Loucy (cell line): ENCODE data around the gene TMEM156.

ENCODE experiments used
- H2AFZ ChIP-seq: fragments of 200-600 bp; sonication (generic); 2 replicates; pipeline ENCODE4 v1.6.0; 2016; ENCODE audit warnings: antibody characterized with exemption, mild to moderate bottlenecking, low read length, moderate library complexity
- H3F3A ChIP-seq: fragments of 200-600 bp; 2 replicates; pipeline ENCODE4 v1.6.0; 2016; ENCODE audit warnings: antibody characterized with exemption, low read depth, mild to moderate bottlenecking
- H3K27me3 ChIP-seq: fragments of 200-600 bp; sonication (generic); 2 replicates; pipeline ENCODE4 v1.6.1; 2014; ENCODE audit warnings: low read length, mild to moderate bottlenecking; ENCODE audit not compliant: insufficient read depth, poor library complexity, severe bottlenecking
- H3K36me3 ChIP-seq: fragments of 200-600 bp; sonication (generic); 2 replicates; pipeline ENCODE4 v1.6.1; 2016; ENCODE audit warnings: low read length; ENCODE audit not compliant: insufficient read depth
- H3K4me1 ChIP-seq: fragments of 200-600 bp; sonication (generic); 2 replicates; pipeline ENCODE4 v1.5.1; 2014; ENCODE audit warnings: low read length, mild to moderate bottlenecking; ENCODE audit not compliant: insufficient read depth, poor library complexity, severe bottlenecking
- H3K4me2 ChIP-seq: fragments of 200-600 bp; sonication (generic); 2 replicates; pipeline ENCODE4 v1.6.0; 2014; ENCODE audit warnings: antibody characterized with exemption, low read length, low read depth, mild to moderate bottlenecking; ENCODE audit not compliant: poor library complexity, severe bottlenecking
- H3K4me3 ChIP-seq: fragments of 200-600 bp; sonication (generic); 2 replicates; pipeline ENCODE4 v1.5.1; 2014; ENCODE audit warnings: low read length, mild to moderate bottlenecking, mixed read lengths; ENCODE audit not compliant: poor library complexity, severe bottlenecking
- H3K79me2 ChIP-seq: fragments of 200-600 bp; sonication (generic); 2 replicates; pipeline ENCODE4 v1.6.1; 2014; ENCODE audit warnings: low read length; ENCODE audit not compliant: insufficient read depth
- H3K9ac ChIP-seq: fragments of 200-600 bp; sonication (generic); 2 replicates; pipeline ENCODE4 v1.6.0; 2014; ENCODE audit warnings: mild to moderate bottlenecking, low read depth, low read length, moderate library complexity; ENCODE audit not compliant: poor library complexity, severe bottlenecking
- H3K9me2 ChIP-seq: fragments of 200-600 bp; sonication (generic); replicated peaks from 2 replicates; pipeline ENCODE4 v1.6.1; 2016; ENCODE audit warnings: low read depth, low read length, mixed read lengths
- H3K9me3 ChIP-seq: fragments of 200-600 bp; sonication (generic); 2 replicates; pipeline ENCODE4 v1.6.1; 2014; ENCODE audit warnings: mild to moderate bottlenecking, antibody characterized with exemption, low read length, low read depth; ENCODE audit not compliant: insufficient read depth
- H4K20me1 ChIP-seq: fragments of 200-600 bp; sonication (generic); 2 replicates; pipeline ENCODE4 v1.6.0; 2014; ENCODE audit warnings: antibody characterized with exemption, low read length, mild to moderate bottlenecking; ENCODE audit not compliant: insufficient read depth, poor library complexity, severe bottlenecking
- EZH2phosphoT487 ChIP-seq: fragments of 200-600 bp; IDR thresholded peaks from 2 replicates; pipeline ENCODE4 v1.6.1; 2018; ENCODE audit warnings: antibody characterized with exemption, mild to moderate bottlenecking, moderate library complexity, borderline replicate concordance
- TF ChIP-seq, protein P1 (sequence below): fragments of 200-600 bp; sonication (generic); conservative IDR thresholded peaks from 2 replicates; pipeline ENCODE4 v1.5.1; 2014; ENCODE audit warnings: mild to moderate bottlenecking, antibody characterized with exemption, low read length

Gene TMEM156

DNA sequence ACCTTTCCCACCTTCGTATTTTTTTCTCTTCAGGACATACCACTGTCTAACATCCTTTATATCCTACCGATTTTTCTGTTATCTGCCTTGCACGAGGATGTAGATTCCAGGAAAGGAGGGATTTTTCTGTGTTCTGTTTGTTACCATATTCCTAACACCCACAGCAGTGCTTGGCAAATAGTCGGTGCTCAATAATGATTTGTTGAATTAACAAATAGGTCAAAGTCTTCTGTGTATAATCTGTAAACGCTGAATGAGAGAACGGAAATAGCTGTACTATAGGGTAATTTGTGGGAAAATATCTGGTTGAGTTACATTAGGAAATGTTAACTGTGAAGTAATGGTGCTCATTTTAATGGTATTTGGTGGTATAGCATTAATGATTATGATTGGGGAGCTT, 81.5 kb downstream of the TMEM156 start:
- no peak overlapping the region for H3K4me3 ChIP-seq
- H3K36me3 ChIP-seq, result no peaks in the 10 kb centered on the region
- peaks cover 17% of the 10 kb centered on the region for H3K4me1 ChIP-seq
- no peaks in the 10 kb centered on the region for H3K9me3 ChIP-seq
- no peak overlapping the region for H3K9ac ChIP-seq
- H3K79me2 ChIP-seq, result no peaks in the 10 kb centered on the region
- no peak overlapping the region for H2AFZ ChIP-seq
- no peak for TF ChIP-seq EZH2phosphoT487
- TF ChIP-seq, protein P1, sequence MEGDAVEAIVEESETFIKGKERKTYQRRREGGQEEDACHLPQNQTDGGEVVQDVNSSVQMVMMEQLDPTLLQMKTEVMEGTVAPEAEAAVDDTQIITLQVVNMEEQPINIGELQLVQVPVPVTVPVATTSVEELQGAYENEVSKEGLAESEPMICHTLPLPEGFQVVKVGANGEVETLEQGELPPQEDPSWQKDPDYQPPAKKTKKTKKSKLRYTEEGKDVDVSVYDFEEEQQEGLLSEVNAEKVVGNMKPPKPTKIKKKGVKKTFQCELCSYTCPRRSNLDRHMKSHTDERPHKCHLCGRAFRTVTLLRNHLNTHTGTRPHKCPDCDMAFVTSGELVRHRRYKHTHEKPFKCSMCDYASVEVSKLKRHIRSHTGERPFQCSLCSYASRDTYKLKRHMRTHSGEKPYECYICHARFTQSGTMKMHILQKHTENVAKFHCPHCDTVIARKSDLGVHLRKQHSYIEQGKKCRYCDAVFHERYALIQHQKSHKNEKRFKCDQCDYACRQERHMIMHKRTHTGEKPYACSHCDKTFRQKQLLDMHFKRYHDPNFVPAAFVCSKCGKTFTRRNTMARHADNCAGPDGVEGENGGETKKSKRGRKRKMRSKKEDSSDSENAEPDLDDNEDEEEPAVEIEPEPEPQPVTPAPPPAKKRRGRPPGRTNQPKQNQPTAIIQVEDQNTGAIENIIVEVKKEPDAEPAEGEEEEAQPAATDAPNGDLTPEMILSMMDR, result no peak
- no peaks in the 10 kb centered on the region for H3K27me3 ChIP-seq
- no peak overlapping the region for H3K4me2 ChIP-seq
- H3K9me2 ChIP-seq, result no peaks in the 10 kb centered on the region
- no peaks in the 10 kb centered on the region for H3F3A ChIP-seq
- no peaks in the 10 kb centered on the region for H4K20me1 ChIP-seq

DNA sequence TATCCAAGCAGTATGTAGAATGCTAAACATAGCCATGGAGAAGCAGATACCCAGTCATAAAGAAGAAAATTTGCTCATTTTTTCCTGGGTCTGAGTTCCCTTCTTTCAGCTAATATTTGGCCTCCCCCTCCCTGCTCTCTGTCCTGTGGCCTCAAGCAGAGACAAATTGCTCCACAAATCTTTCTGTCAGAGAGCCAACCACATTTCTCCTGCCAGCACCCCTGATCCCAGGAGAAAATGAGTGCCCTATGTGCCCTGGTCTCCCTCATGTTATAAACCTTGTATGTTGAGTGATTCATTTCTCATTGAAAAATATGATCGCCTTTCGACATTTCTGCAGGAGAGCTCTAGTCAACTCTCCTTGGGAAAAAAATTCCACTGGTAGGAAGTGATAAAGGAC, 82.0 kb downstream of the TMEM156 start:
- Histone ChIP-seq H3K9me2 (no peaks in the 10 kb centered on the region), H3K4me3 (no peak overlapping the region), H2AFZ (no peak overlapping the region), H3K79me2 (no peaks in the 10 kb centered on the region), H3K4me1 (peaks cover 17% of the 10 kb centered on the region), H3K9ac (no peak overlapping the region), H3K27me3 (no peaks in the 10 kb centered on the region), H4K20me1 (no peaks in the 10 kb centered on the region), H3F3A (no peaks in the 10 kb centered on the region), H3K9me3 (no peaks in the 10 kb centered on the region), H3K4me2 (no peak overlapping the region), H3K36me3 (no peaks in the 10 kb centered on the region)
- no peak for TF ChIP-seq EZH2phosphoT487
- TF ChIP-seq, protein P1, result no peak

DNA sequence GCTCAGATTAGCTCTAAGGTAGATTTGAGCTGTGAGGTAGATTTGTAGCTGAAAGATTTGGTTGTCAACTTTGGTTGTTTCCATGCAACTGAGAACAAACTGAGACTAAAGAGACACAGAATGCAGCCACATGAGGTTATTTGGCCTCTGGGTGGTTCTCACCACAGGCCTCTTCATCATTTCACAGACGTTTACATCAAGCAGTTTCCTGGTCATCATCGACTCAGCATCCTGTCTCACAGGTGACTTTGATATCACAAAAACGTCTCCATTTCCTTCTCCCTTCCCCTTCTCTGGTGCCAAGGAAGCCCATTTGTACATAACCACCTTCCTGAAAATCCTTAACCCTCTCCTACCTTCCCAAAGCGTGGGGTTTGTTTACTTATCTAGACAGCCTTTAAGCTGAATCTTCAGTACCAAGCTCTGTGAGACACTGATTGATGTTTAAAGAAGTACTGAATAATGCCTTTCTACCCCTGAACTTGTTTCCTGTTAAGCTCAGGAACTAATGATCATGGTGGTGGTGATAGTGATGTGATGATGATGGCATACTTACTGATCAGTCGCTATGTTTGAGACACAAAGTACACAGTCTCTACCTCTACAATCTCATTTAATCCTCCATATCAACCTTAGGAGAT, 82.7 kb downstream of the TMEM156 start:
- TF ChIP-seq, protein P1, result no peak
- no peak for TF ChIP-seq EZH2phosphoT487
- Histone ChIP-seq H3K9me3 (no peaks in the 10 kb centered on the region), H3F3A (no peaks in the 10 kb centered on the region), H3K27me3 (no peaks in the 10 kb centered on the region), H3K4me2 (peak overlapping the region; percentile 29), H4K20me1 (no peaks in the 10 kb centered on the region), H3K79me2 (no peaks in the 10 kb centered on the region), H3K9ac (no peak overlapping the region), H3K9me2 (no peaks in the 10 kb centered on the region), H2AFZ (peak overlapping the region; percentile 57; the same call in 1 of the 2 replicates), H3K36me3 (no peaks in the 10 kb centered on the region), H3K4me3 (no peak overlapping the region), H3K4me1 (peaks cover 17% of the 10 kb centered on the region)
